ENCODE measurements around the gene B4GALT2. TPM values are rescaled to one million over a fixed set of nuclear protein-coding genes. Genes with fewer than 3 reads are reported as not detected.

Gene B4GALT2
- total and polyA plus RNA-seq, 2 experiments from 2014 or later = 81.6 to 97.4 TPM

- Histone ChIP-seq H3K4me1 (ENCODE audit: low read depth) (peaks cover 3% of the 10 kb centered on the region), H3K36me3 (peaks cover 21% of the 10 kb centered on the region), H3K27ac (no peak overlapping the region), H3K4me3 (no peak overlapping the region), H3K9me3 (ENCODE audit: low read depth) (no peaks in the 10 kb centered on the region), H3K27me3 (no peaks in the 10 kb centered on the region)
- TF ChIP-seq CTCF (IDR thresholded peaks at IDR 0.05; ENCODE audit: low read depth, low read length) = no peak
- DNase-seq (ENCODE audit: low read depth in 1 of 2, low spot score in 1 of 2) = no peak
Observed at GRCh38 chr1:43957407-43958040, 21.5 kb upstream of the B4GALT2 start.

- no peaks in the 10 kb centered on the region for H3K9me3 ChIP-seq (ENCODE audit: low read depth)
- H3K27ac ChIP-seq = no peak overlapping the region
- no peak for DNase-seq (ENCODE audit: low read depth in 1 of 2, low spot score in 1 of 2)
- H3K27me3 ChIP-seq = no peaks in the 10 kb centered on the region
- H3K36me3 ChIP-seq = peaks cover 21% of the 10 kb centered on the region
- H3K4me3 ChIP-seq = no peak overlapping the region
- TF ChIP-seq CTCF (IDR thresholded peaks at IDR 0.05; ENCODE audit: low read depth, low read length) = no peak
- no peaks in the 10 kb centered on the region for H3K4me1 ChIP-seq (ENCODE audit: low read depth)
Observed at GRCh38 chr1:43958351-43959255, 20.4 kb upstream of the B4GALT2 start.

GRCh38 chr1:43960798-43961197 lies 18.2 kb upstream of the B4GALT2 start:
- Histone ChIP-seq H3K4me3 (no peak overlapping the region), H3K9me3 (ENCODE audit: low read depth) (no peaks in the 10 kb centered on the region), H3K36me3 (peaks cover 21% of the 10 kb centered on the region), H3K27me3 (no peaks in the 10 kb centered on the region), H3K4me1 (ENCODE audit: low read depth) (no peaks in the 10 kb centered on the region), H3K27ac (no peak overlapping the region)
- TF ChIP-seq CTCF (IDR thresholded peaks at IDR 0.05; ENCODE audit: low read depth, low read length) = no peak
- DNase-seq (ENCODE audit: low read depth in 1 of 2, low spot score in 1 of 2) = no peak

- H3K9me3 ChIP-seq (ENCODE audit: low read depth) = no peaks in the 10 kb centered on the region
- H3K27ac ChIP-seq = no peak overlapping the region
- H3K27me3 ChIP-seq = no peaks in the 10 kb centered on the region
- no peak for TF ChIP-seq CTCF (IDR thresholded peaks at IDR 0.05; ENCODE audit: low read depth, low read length)
- DNase-seq (ENCODE audit: low read depth in 1 of 2, low spot score in 1 of 2) = no peak
- H3K36me3 ChIP-seq = peaks cover 21% of the 10 kb centered on the region
- H3K4me3 ChIP-seq = no peak overlapping the region
- H3K4me1 ChIP-seq (ENCODE audit: low read depth) = no peaks in the 10 kb centered on the region
Observed at GRCh38 chr1:43961692-43962091, 17.3 kb upstream of the B4GALT2 start.

GRCh38 chr1:43962324-43962723 lies 16.7 kb upstream of the B4GALT2 start:
- Histone ChIP-seq H3K27ac (no peak overlapping the region), H3K36me3 (peaks cover 17% of the 10 kb centered on the region), H3K4me3 (no peak overlapping the region), H3K4me1 (ENCODE audit: low read depth) (no peaks in the 10 kb centered on the region), H3K27me3 (no peaks in the 10 kb centered on the region), H3K9me3 (ENCODE audit: low read depth) (no peaks in the 10 kb centered on the region)
- no peak for TF ChIP-seq CTCF (IDR thresholded peaks at IDR 0.05; ENCODE audit: low read depth, low read length)
- no peak for DNase-seq (ENCODE audit: low read depth in 1 of 2, low spot score in 1 of 2)

Data from cardiac muscle cell (in vitro differentiated cells and primary cell).